OCI-LY7 (cell line): Measurements from ENCODE around the gene PCP4L1. TPM values are rescaled to one million over a fixed set of nuclear protein-coding genes. Genes with fewer than 3 reads are reported as not detected.
"Not testable (repeated sequence)": the region's sequence is repeated elsewhere in the genome, so short reads cannot be mapped to it uniquely, and the experiment has no call there.

Experiments used
- BruUV-seq: library from RNA; stranded (reverse); fragments of 400-500 nt; replicated peaks from 2 replicates; lab custom pipeline; 2021; lab: Mats Ljungman, UMichigan
- CTCF ChIA-PET: fragments of 300-600 bp; sonication (Branson Sonifier 250); formaldehyde crosslinking; loops from one replicate; lab custom pipeline; 2022; ENCODE audit warnings: antibody characterized with exemption; ENCODE audit not compliant: unreplicated experiment; lab: Charles Lee
- POLR2A ChIA-PET: fragments of 300-600 bp; sonication (Branson Sonifier 250); formaldehyde crosslinking; loops from one replicate; lab custom pipeline; 2022; ENCODE audit warnings: antibody characterized with exemption; lab: Charles Lee
- DNase-seq: peaks from one replicate; pipeline ENCODE4 v3.0.0-alpha.2; 2015; ENCODE audit warnings: low spot score
- H2AFZ ChIP-seq: fragments of 200-600 bp; sonication (generic), shearing (Covaris generic); 2 replicates; pipeline ENCODE4 v1.6.1; 2014; ENCODE audit warnings: mild to moderate bottlenecking, antibody characterized with exemption, low read length, moderate library complexity
- H3K27ac ChIP-seq: fragments of 200-600 bp; sonication (generic); 2 replicates; pipeline ENCODE4 v1.5.1; 2014; ENCODE audit warnings: mixed run types, low read depth, mild to moderate bottlenecking, moderate library complexity, low read length, inconsistent platforms; ENCODE audit not compliant: poor library complexity, severe bottlenecking
- H3K36me3 ChIP-seq: fragments of 200-600 bp; sonication (generic); 2 replicates; pipeline ENCODE4 v1.6.1; 2014; ENCODE audit warnings: mild to moderate bottlenecking, antibody characterized with exemption, low read length, moderate library complexity, mixed read lengths; ENCODE audit not compliant: insufficient read depth
- H3K4me1 ChIP-seq: fragments of 200-600 bp; sonication (generic); 2 replicates; pipeline ENCODE4 v1.5.1; 2014; ENCODE audit warnings: mild to moderate bottlenecking, low read length; ENCODE audit not compliant: insufficient read depth, poor library complexity, severe bottlenecking
- H3K4me2 ChIP-seq: fragments of 200-600 bp; sonication (generic); 2 replicates; pipeline ENCODE4 v1.6.1; 2014; ENCODE audit warnings: mild to moderate bottlenecking, low read length
- H3K4me3 ChIP-seq: fragments of 200-600 bp; sonication (generic); 2 replicates; pipeline ENCODE4 v1.5.1; 2014; ENCODE audit warnings: mild to moderate bottlenecking, low read depth, low read length; ENCODE audit not compliant: poor library complexity, severe bottlenecking
- H3K79me2 ChIP-seq: fragments of 200-600 bp; sonication (generic); 2 replicates; pipeline ENCODE4 v1.6.1; 2016; ENCODE audit warnings: low read depth, mild to moderate bottlenecking, low read length, moderate library complexity, mixed read lengths; ENCODE audit not compliant: insufficient read depth
- H3K9me2 ChIP-seq: fragments of 200-600 bp; sonication (generic); 2 replicates; pipeline ENCODE4 v1.6.1; 2016; ENCODE audit warnings: mild to moderate bottlenecking, low read length, mixed read lengths; ENCODE audit not compliant: insufficient read depth
- H3K9me3 ChIP-seq: fragments of 200-600 bp; sonication (generic); 2 replicates; pipeline ENCODE4 v1.6.1; 2014; ENCODE audit warnings: mild to moderate bottlenecking, mixed run types, low read length, mixed read lengths
- H4K20me1 ChIP-seq: fragments of 200-600 bp; sonication (generic); 2 replicates; pipeline ENCODE4 v1.6.1; 2014; ENCODE audit warnings: mild to moderate bottlenecking, antibody characterized with exemption, low read length, moderate library complexity, mixed read lengths; ENCODE audit not compliant: insufficient read depth
- EZH2phosphoT487 ChIP-seq: fragments of 200-600 bp; sonication (generic); IDR thresholded peaks from 2 replicates; pipeline ENCODE4 v1.6.1; 2018; ENCODE audit warnings: low read depth, borderline replicate concordance, mild to moderate bottlenecking, mixed run types, antibody characterized with exemption, low read length, moderate library complexity, mixed read lengths
- intact Hi-C: fragments of 100-400 bp; cut with micrococcal nuclease; formaldehyde crosslinking; loops from one replicate; pipeline ENCODE4 v1.10.0; 2022; ENCODE audit not compliant: unreplicated experiment
- total RNA-seq, 2 experiments: library from RNA; depleted of rRNA in 1 of 2; stranded (reverse); fragments of >200 nt in 1 of 2; shearing (Covaris generic) in 1 of 2; gene quantifications; 2 replicates each; pipeline ENCODE4 v1.2.3, GENCODE V29; 2014 to 2022
- TF ChIP-seq, protein P1 (sequence below): fragments of 200-600 bp; sonication (generic); conservative IDR thresholded peaks from 2 replicates; pipeline ENCODE4 v1.5.1; 2014; ENCODE audit warnings: mild to moderate bottlenecking, antibody characterized with exemption, low read length, moderate library complexity, mixed read lengths

Gene PCP4L1
- total RNA-seq, 2 experiments from 2014 or later = not detected

DNA sequence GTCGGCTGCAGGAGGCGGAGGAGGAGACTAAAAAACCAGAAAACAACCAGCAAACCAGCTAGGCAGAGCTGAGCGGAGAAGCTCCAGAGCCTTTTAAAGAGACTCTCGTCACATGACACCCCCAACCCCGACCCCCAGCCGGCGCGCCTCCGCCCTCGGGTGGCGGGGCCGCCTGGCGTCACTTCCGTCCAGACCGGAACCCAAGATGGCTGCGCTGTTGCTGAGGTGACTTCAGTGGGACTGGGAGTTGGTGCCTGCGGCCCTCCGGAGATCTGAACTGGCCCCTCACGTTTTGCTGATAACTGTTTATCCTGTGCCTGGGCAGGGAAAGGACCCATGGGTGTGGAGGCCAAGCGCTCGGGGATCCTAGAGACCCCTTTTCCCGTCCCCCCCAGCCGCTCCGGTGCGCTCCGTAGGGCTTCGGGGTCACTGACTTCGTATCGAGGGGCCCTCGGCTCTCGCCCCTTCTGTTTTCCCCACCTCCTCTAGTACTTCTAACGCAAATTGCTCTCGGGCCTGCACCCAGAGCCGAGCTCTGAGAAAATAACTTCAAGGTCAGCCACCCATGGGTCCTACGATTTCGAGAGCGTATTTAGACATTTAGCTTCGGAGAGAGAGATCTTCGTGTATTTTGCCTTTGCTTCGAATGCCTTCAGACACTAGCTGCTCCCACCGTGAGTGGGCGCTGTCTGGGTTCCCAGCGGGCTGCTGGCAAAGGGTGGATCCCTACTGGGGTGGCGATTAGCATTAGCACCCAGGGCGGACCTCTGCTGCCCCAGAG, 55.8 kb downstream of the PCP4L1 start, which contains the start of gene SDHC:
Gene SDHC, plus strand, starts transcription at position 181 of the 781 bp plus-strand sequence. Its CDS starts 25 bp downstream, at position 206.
- POLR2A ChIA-PET = interaction anchor here (0.6 to 1.6 kb wide), 5 partner anchors 9 to 89 kb away, joined by 3 to 15 read pairs (median 3); partner anchors contain the start of gene TOMM40L
- DNase-seq = peak; percentile 89
- CTCF ChIA-PET = interaction anchor here (1.2 kb wide), 1 partner anchor 8 kb away, joined by 5 read pairs; no protein-coding TSS in a partner anchor
- intact Hi-C loops = no loop called here
- no peak for TF ChIP-seq EZH2phosphoT487
- TF ChIP-seq, protein P1, sequence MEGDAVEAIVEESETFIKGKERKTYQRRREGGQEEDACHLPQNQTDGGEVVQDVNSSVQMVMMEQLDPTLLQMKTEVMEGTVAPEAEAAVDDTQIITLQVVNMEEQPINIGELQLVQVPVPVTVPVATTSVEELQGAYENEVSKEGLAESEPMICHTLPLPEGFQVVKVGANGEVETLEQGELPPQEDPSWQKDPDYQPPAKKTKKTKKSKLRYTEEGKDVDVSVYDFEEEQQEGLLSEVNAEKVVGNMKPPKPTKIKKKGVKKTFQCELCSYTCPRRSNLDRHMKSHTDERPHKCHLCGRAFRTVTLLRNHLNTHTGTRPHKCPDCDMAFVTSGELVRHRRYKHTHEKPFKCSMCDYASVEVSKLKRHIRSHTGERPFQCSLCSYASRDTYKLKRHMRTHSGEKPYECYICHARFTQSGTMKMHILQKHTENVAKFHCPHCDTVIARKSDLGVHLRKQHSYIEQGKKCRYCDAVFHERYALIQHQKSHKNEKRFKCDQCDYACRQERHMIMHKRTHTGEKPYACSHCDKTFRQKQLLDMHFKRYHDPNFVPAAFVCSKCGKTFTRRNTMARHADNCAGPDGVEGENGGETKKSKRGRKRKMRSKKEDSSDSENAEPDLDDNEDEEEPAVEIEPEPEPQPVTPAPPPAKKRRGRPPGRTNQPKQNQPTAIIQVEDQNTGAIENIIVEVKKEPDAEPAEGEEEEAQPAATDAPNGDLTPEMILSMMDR = peak; percentile 80
- Histone ChIP-seq H4K20me1 (no peaks in the 10 kb centered on the region; the same call in 1 of the 2 replicates), H3K4me3 (peak within 1 kb of the TSS; percentile 85), H3K4me1 (peaks cover 24% of the 10 kb centered on the region), H3K4me2 (peak within 1 kb of the TSS; percentile 95), H3K27ac (peak within 1 kb of the TSS; percentile 59), H3K36me3 (no peaks in the 10 kb centered on the region), H3K79me2 (peaks cover 16% of the 10 kb centered on the region), H3K9me3 (no peaks in the 10 kb centered on the region), H2AFZ (peak within 1 kb of the TSS; percentile 97), H3K9me2 (no peaks in the 10 kb centered on the region)
- BruUV-seq = TSS peak; percentile 84

DNA sequence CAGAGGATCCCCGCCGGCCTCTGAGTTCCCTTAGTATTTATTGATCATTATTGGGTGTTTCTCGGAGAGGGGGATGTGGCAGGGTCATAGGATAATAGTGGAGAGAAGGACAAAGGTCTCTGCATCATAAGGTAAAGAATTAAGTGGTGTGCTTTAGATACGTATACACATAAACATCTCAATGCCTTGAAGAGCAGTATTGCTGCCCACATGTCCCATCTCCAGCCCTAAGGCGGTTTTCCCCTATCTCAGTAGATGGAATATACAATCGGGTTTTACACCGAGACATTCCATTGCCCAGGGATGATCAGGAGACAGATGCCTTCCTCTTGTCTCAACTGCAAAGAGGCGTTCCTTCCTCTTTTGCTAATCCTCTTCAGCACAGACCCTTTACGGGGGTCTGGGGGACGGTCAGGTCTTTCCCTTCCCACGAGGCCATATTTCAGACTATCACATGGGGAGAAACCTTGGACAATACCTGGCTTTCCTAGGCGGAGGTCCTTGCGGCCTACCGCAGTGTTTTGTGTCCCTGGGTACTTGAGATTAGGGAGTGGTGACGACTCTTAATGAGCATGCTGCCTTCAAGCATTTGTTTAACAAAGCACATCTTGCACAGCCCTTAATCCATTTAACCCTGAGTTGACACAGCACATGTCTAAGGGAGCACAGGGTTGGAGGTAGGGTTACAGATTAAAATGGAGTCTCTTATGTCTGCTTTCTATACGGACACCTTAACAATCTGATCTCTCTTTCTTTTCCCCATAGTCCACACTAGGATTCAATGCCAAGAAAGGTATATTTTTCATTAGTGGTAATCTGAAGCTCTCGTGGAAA, 57.5 kb downstream of the PCP4L1 start:
- Histone ChIP-seq H3K4me1 (peaks cover 24% of the 10 kb centered on the region), H3K79me2 (peaks cover 16% of the 10 kb centered on the region), H3K4me2 (peak overlapping the region; percentile 95)
- H3K36me3 ChIP-seq, H3K9me3 ChIP-seq, H3K9me2 ChIP-seq, BruUV-seq, DNase-seq, intact Hi-C loops, H2AFZ ChIP-seq, H4K20me1 ChIP-seq, H3K27ac ChIP-seq, CTCF ChIA-PET, POLR2A ChIA-PET, H3K4me3 ChIP-seq: not testable (repeated sequence)

DNA sequence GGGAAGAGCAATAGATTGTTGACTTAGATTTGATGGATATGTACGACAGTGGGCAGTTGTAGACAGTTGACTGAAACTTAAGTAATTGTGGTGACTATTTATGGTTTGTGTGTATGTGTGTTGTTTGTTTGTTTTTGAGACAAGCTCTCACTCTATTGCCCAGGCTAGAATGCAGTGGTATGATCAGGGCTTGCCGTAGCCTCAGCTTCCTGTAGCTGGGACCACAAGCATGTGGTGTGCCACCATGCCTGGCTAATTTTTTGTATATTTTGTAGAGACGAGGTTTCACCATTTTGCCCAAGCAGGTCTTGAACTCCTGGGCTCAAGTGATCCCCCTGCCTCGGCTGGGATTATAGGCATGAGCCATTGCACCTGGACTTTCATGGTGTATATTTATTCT, 65.5 kb downstream of the PCP4L1 start:
- ChIA-PET POLR2A (no interaction called here), CTCF (no interaction called here)
- Histone ChIP-seq H3K27ac (no peak overlapping the region), H3K9me2 (no peaks in the 10 kb centered on the region), H3K4me3 (no peak overlapping the region), H3K79me2 (no peaks in the 10 kb centered on the region), H3K4me1 (no peaks in the 10 kb centered on the region), H3K36me3 (peaks cover 48% of the 10 kb centered on the region), H4K20me1 (no peaks in the 10 kb centered on the region), H3K9me3 (no peaks in the 10 kb centered on the region), H3K4me2 (no peak overlapping the region), H2AFZ (no peak overlapping the region)
- intact Hi-C loops = no loop called here
- no TSS peak for BruUV-seq
- DNase-seq = no peak
- TF ChIP-seq EZH2phosphoT487 = no peak
